ENCODE data around the gene SLC44A1. TPM values are rescaled to one million over a fixed set of nuclear protein-coding genes. Genes with fewer than 3 reads are reported as not detected.

The SLC44A1 gene
- total RNA-seq, 2 experiments from 2014 or later: 26.6 to 71.6 TPM

- ChIA-PET POLR2A (interaction anchor here (0.5 to 1.4 kb wide), 3 partner anchors 9 to 119 kb away, joined by 3 to 4 read pairs (median 4); no protein-coding TSS in a partner anchor), CTCF (ENCODE audit: unreplicated experiment) (interaction anchor here (1.2 kb wide), 1 partner anchor 164 kb away, joined by 3 read pairs; no protein-coding TSS in a partner anchor)
- Histone ChIP-seq H2AFZ (ENCODE audit: low read length) (no peak overlapping the region), H3K4me3 (ENCODE audit: low read depth, low read length, poor library complexity, severe bottlenecking) (no peak overlapping the region), H3K4me2 (ENCODE audit: low read length) (peak overlapping the region; percentile 58), H4K20me1 (ENCODE audit: insufficient read depth, low read length) (0 out of 2 replicates have a peak, but pooled peaks cover 10% of the 10 kb centered on the region), H3K4me1 (ENCODE audit: insufficient read depth, low read length, poor library complexity, severe bottlenecking) (peaks cover 66% of the 10 kb centered on the region), H3K27ac (ENCODE audit: low read depth, low read length, poor library complexity, severe bottlenecking) (peak overlapping the region; percentile 50), H3K9me3 (ENCODE audit: low read length) (no peaks in the 10 kb centered on the region), H3K9me2 (ENCODE audit: insufficient read depth, low read length) (no peaks in the 10 kb centered on the region), H3K79me2 (ENCODE audit: insufficient read depth, low read depth, low read length) (peaks cover 98% of the 10 kb centered on the region), H3K36me3 (ENCODE audit: insufficient read depth, low read length) (no peaks in the 10 kb centered on the region)
- intact Hi-C loops (cut with micrococcal nuclease; ENCODE audit: unreplicated experiment): no loop called here
- TF ChIP-seq EZH2phosphoT487 (IDR thresholded peaks at IDR 0.05; ENCODE audit: borderline replicate concordance, low read depth, low read length) (no peak), CTCF (conservative IDR thresholded peaks at IDR 0.05; ENCODE audit: low read length) (no peak)
- DNase-seq (ENCODE audit: low spot score): no peak
- BruUV-seq (replicated peaks): no TSS peak
Observed at GRCh38 chr9:105251133-105251532, 6.7 kb downstream of the SLC44A1 start.

- Histone ChIP-seq H3K4me1 (ENCODE audit: insufficient read depth, low read length, poor library complexity, severe bottlenecking) (peaks cover 61% of the 10 kb centered on the region), H3K9me3 (ENCODE audit: low read length) (no peaks in the 10 kb centered on the region), H3K36me3 (ENCODE audit: insufficient read depth, low read length) (no peaks in the 10 kb centered on the region), H3K4me2 (ENCODE audit: low read length) (peak overlapping the region; percentile 58), H4K20me1 (ENCODE audit: insufficient read depth, low read length) (0 out of 2 replicates have a peak, but pooled peaks cover 2% of the 10 kb centered on the region), H2AFZ (ENCODE audit: low read length) (no peak overlapping the region), H3K9me2 (ENCODE audit: insufficient read depth, low read length) (no peaks in the 10 kb centered on the region), H3K79me2 (ENCODE audit: insufficient read depth, low read depth, low read length) (peaks cover 95% of the 10 kb centered on the region), H3K27ac (ENCODE audit: low read depth, low read length, poor library complexity, severe bottlenecking) (peak overlapping the region; percentile 50), H3K4me3 (ENCODE audit: low read depth, low read length, poor library complexity, severe bottlenecking) (no peak overlapping the region)
- intact Hi-C loops (cut with micrococcal nuclease; ENCODE audit: unreplicated experiment): no loop called here
- DNase-seq (ENCODE audit: low spot score): no peak
- ChIA-PET POLR2A (interaction anchor here (0.7 to 1.4 kb wide), 5 partner anchors 9 to 123 kb away, joined by 3 to 4 read pairs (median 4); no protein-coding TSS in a partner anchor), CTCF (ENCODE audit: unreplicated experiment) (interaction anchor here (1.2 kb wide), 1 partner anchor 163 kb away, joined by 3 read pairs; no protein-coding TSS in a partner anchor)
- BruUV-seq (replicated peaks): no TSS peak
- TF ChIP-seq EZH2phosphoT487 (IDR thresholded peaks at IDR 0.05; ENCODE audit: borderline replicate concordance, low read depth, low read length): no peak
- TF ChIP-seq CTCF (conservative IDR thresholded peaks at IDR 0.05; ENCODE audit: low read length): peak; percentile 70
Observed at GRCh38 chr9:105251733-105252404, 7.4 kb downstream of the SLC44A1 start.

- BruUV-seq (replicated peaks): no TSS peak
- H4K20me1 ChIP-seq (ENCODE audit: insufficient read depth, low read length): no peaks in the 10 kb centered on the region
- no peak overlapping the region for H3K4me3 ChIP-seq (ENCODE audit: low read depth, low read length, poor library complexity, severe bottlenecking)
- H3K36me3 ChIP-seq (ENCODE audit: insufficient read depth, low read length): no peaks in the 10 kb centered on the region
- no peak overlapping the region for H3K27ac ChIP-seq (ENCODE audit: low read depth, low read length, poor library complexity, severe bottlenecking)
- no peak for DNase-seq (ENCODE audit: low spot score)
- intact Hi-C loops (cut with micrococcal nuclease; ENCODE audit: unreplicated experiment): no loop called here
- ChIA-PET POLR2A (interaction anchor here (0.7 to 1.2 kb wide), 3 partner anchors 28 to 122 kb away, joined by 3 to 4 read pairs (median 4); no protein-coding TSS in a partner anchor), CTCF (ENCODE audit: unreplicated experiment) (interaction anchor here (1.2 kb wide), 1 partner anchor 163 kb away, joined by 3 read pairs; no protein-coding TSS in a partner anchor)
- peaks cover 94% of the 10 kb centered on the region for H3K79me2 ChIP-seq (ENCODE audit: insufficient read depth, low read depth, low read length)
- H2AFZ ChIP-seq (ENCODE audit: low read length): no peak overlapping the region
- TF ChIP-seq CTCF (conservative IDR thresholded peaks at IDR 0.05; ENCODE audit: low read length) (no peak), EZH2phosphoT487 (IDR thresholded peaks at IDR 0.05; ENCODE audit: borderline replicate concordance, low read depth, low read length) (no peak)
- H3K9me2 ChIP-seq (ENCODE audit: insufficient read depth, low read length): no peaks in the 10 kb centered on the region
- no peaks in the 10 kb centered on the region for H3K9me3 ChIP-seq (ENCODE audit: low read length)
- no peak overlapping the region; the same call in 1 of the 2 replicates for H3K4me2 ChIP-seq (ENCODE audit: low read length)
- peaks cover 61% of the 10 kb centered on the region for H3K4me1 ChIP-seq (ENCODE audit: insufficient read depth, low read length, poor library complexity, severe bottlenecking)
Observed at GRCh38 chr9:105252405-105252756, 7.9 kb downstream of the SLC44A1 start.

All from OCI-LY7 (cell line).